KG1 (cell line): Measurements from ENCODE around the gene GOSR1.
"Not testable (repeated sequence)": the region's sequence is repeated elsewhere in the genome, so short reads cannot be mapped to it uniquely, and the experiment has no call there.

Experiments used
- DNase-seq: peaks from one replicate; lab custom pipeline; 2025; lab: John Stamatoyannopoulos, UW

The GOSR1 gene

DNA sequence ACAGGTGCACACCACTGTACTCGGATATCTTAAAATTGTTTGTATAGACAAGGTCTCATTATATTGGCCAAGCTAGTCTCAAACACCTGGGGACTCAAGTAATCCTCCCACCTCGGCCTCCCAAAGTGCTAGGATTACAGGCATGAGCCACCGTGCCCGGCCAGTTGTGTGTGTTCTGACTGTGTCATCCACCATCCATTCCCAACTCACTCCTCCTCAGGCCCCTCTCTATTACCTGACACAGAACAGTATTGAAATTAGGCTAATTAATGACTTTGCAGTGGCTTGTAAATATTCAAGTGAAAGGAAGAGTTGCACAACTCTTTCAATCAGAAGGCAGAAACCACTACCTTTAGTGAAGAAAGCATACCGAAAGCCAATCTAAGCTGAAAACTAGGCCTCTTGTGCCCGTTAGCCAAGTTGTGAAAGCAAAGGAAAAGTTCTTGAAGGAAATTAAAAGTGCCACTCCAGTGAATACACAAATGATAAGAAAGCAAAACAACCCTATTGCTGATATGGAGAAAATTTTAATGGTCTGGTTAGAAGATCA is 28.7 kb downstream of the GOSR1 start:
- no peak for DNase-seq

DNA sequence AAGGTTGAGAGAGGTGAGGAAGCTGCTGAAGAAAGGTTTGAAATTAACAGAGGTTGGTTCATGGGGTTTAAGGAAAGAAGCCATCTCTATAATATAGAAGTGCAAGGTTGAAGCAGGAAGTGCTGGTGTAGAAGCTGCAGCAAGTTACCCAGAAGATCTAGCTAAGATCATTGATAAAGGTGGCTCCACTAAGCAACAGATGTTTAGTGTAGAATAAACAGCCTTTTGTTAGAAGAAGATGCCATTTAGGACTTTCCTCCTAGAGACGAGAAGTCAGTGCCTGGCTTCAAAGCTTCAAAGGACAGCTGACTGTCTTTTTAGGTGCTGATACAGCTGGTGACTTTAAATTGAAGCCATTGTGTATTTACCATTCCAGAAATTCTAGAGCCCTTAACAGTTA is 29.3 kb downstream of the GOSR1 start:
- DNase-seq, result no peak

DNA sequence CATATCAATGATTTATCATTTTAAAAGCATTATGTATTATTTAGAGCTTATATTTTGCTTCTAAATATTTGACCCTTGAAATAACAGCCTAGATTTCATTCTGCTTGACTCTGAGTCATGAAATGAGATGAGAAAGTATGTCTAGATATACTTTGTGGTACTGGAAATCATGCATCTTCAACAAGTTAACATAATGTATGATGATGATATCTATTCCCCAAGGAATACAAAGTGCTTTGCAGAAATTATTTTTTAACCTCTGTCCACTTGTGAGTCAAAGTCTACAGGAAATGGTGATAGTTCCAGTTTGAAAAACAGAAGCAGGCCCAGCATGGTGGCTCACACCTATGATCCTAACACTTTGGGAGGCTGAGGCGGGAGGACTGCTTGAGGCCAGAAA is 36.1 kb downstream of the GOSR1 start:
- DNase-seq, result no peak

GRCh38 chr17:30514895-30515596 is 37.8 kb downstream of the GOSR1 start:
- DNase-seq, result no peak

GRCh38 chr17:30517786-30518185 is 40.6 kb downstream of the GOSR1 start:
- no peak for DNase-seq

DNA sequence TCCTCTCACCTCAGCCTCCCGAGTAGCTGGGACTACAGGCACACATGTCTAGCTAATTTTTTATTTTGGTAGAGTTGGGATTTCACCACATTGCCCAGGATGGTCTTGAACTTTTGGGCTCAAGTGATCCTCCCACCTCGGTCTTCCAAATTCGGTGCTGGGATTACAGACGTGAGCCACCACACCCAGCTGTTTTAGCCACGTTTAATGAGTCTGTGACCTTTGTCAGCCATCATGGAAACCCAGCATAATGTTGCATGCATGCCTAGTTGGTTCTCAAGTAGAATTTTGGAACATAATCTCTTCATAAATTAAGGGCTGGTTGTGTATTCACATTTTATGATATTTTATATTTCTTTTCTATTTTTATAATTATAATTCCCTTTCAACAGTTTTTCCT is 42.0 kb downstream of the GOSR1 start:
- DNase-seq, result no peak

GRCh38 chr17:30519707-30520106 is 42.5 kb downstream of the GOSR1 start:
- no peak for DNase-seq

GRCh38 chr17:30520436-30520835 is 43.2 kb downstream of the GOSR1 start:
- DNase-seq, result no peak

DNA sequence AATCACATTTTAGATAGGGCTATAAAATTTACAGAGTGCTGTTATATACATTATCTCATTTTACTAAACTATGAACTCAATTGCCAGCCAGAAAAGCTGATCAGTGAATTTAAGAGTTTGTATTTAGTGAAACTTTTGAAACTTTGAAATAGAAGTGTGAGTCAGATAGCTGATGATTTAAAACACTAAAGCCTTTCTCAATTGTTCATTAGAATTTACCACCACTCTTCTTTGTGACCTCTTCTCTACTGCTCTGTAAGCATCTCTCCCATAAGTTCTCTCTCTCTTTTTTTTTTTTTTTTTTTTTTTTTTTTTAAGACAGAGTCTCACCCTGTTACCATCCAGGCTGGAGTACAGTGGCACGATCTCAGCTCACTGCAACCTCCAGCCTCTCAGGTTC is 43.7 kb downstream of the GOSR1 start:
- DNase-seq, result no peak

- no peak for DNase-seq
Observed at GRCh38 chr17:30521766-30522165, 44.6 kb downstream of the GOSR1 start.

DNA sequence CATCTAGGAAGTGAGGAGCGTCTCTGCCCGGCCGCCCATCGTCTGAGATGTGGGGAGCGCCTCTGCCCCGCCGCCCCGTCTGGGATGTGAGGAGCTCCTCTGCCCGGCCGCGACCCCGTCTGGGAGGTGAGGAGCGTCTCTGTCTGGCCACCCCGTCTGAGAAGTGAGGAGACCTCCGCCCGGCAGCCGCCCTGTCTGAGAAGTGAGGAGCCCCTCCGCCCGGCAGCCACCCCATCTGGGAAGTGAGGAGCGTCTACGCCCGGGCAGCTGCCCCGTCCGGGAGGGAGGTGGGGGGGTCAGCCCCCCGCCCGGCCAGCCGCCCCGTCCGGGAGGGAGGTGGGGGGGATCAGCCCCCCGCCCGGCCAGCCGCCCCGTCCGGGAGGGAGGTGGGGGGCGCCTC is 46.0 kb downstream of the GOSR1 start:
- DNase-seq, result not testable (repeated sequence)

GRCh38 chr17:30524847-30525246 is 47.6 kb downstream of the GOSR1 start:
- DNase-seq, result no peak

DNA sequence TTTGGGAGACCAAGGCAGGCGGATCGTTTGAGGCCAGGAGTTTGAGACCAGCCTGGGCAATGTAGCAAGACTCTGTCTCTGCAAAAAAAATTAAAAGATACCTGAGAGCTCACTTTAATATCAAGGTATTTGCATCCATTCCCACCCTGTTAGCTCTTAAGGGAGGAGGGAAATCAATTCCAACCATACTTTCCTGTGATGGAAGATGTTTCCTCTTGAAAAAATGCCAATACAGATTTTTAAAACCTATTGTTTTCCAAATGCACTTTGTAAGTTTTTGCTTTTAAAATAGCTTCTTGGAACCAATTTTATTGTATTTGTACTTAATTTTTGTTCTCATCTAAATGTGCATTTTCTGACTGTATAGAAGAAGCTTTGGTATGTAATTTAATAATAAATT is 49.2 kb downstream of the GOSR1 start:
- no peak for DNase-seq

DNA sequence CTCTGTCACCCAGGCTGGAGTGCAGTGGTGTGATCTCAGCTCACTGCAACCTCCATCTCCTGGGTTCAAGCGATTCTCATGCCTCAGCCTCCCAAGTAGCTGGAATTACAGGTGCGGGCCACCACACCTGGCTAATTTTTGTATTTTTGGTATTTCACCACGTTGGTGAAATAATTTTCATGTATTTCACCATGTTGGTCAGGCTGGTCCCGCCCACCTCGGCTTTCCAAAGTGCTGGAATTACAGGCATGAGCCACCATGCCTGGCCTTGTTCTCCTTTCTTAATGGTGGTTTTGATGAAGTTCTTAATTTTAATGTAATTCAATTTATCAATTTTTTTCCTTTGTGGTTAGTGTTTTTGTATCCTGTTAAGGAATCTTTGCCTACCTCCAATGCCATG is 51.5 kb downstream of the GOSR1 start:
- DNase-seq, result not testable (repeated sequence)

GRCh38 chr17:30530346-30531025 is 53.3 kb downstream of the GOSR1 start:
- no peak for DNase-seq

- no peak for DNase-seq
Observed at GRCh38 chr17:30532871-30533270, 55.7 kb downstream of the GOSR1 start.

- no peak for DNase-seq
Observed at GRCh38 chr17:30534298-30534697, 57.1 kb downstream of the GOSR1 start.

DNA sequence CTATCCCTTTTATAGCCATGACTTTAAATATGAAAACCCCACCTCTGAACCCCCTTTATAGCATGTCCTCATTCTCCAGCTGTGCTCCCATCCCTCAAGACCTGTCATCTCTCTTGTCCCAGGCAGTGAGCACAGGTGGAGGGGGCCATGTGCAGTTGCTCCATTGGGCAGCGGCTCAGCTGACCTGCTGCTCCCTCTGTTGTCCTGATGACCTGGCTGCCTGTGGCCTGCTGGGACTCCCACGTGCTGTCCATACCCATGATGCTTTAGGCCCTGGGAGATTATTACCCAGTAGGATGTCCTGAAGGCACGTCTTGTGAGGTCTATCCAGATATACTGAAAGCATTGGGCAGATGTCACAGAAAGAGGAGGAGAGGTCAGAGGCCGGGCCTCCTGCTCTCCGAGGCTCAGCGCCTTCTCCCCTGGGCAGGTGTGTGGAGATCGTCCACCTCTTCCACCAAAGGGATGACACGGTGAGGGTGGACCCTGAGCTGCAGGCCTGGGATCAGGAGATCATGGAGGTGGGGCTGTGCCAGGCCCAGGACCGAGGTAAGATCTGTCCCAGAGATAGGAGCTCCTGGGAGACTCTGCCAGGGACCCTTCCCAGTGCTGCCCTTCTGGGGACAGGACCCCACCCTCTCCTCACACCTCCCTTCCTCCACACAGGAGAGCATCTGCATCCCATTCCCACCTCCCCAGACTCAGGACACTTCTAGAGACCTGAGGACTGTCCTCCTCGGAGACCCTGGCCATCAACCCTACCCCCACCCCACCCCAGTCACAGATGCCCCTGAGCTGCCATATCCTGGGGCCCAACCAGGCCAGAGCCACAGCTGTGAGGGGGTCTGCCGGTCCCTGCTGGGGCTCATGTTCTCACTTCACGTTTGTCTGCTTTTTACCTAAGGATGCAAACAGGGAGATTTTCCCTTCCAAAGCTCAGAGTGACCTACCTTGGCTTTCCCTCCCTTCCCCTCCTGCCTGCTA is 58.0 kb downstream of the GOSR1 start:
- no peak for DNase-seq

GRCh38 chr17:30536846-30537245 is 59.6 kb downstream of the GOSR1 start:
- not testable (repeated sequence) for DNase-seq

GRCh38 chr17:30537667-30538066 is 60.5 kb downstream of the GOSR1 start:
- DNase-seq, result not testable (repeated sequence)

GRCh38 chr17:30541802-30542201 is 64.6 kb downstream of the GOSR1 start:
- DNase-seq, result no peak

DNA sequence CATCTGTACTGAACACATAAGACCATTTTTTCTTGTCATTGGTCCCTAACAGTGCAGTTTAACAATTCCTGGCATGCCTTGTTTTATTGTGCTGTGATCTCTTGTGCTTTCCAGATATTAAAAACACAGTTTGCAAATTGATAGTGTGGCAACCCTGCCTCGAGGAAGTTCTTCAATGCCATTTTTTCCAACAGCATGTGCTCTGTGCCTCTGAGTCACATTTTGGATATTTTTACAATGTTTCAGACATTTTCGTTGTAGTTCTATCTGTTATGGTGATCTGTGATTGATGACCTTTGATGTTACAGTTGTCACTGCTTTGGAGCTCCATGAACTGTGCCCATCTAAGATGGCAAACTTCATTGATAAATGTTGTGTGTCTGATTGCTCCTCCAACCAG is 66.2 kb downstream of the GOSR1 start:
- no peak for DNase-seq
